ENCODE results near the gene TMEM51. TPM values are rescaled to one million over a fixed set of nuclear protein-coding genes. Genes with fewer than 3 reads are reported as not detected.

TMEM51 gene
- total and polyA plus RNA-seq, 9 donors, result 5.0 to 12.1 (median 8.0) TPM

Other genes with a start within 250 kb of the TMEM51 start
- gene FHAD1, start 93.5 kb downstream of the TMEM51 start, total RNA-seq, result 1.7 TPM
- 1 to 10 TPM in 7 of 8 donors, under 1 TPM in 1; 0.82 to 2.1 (median 1.3) TPM for gene FHAD1, start 93.5 kb downstream of the TMEM51 start, polyA plus RNA-seq (ENCODE audit: insufficient read depth in 1 of 8, insufficient read length in 8 of 8, low replicate concordance in 1 of 8)

Data from muscle of leg (tissue), 9 donors.